Measurements from ENCODE around the gene LRRIQ4.

- TF ChIP-seq CTCF (IDR thresholded peaks at IDR 0.05; ENCODE audit: insufficient read depth, low read depth, low read length) (no peak), EZH2 (IDR thresholded peaks at IDR 0.05; ENCODE audit: insufficient read depth, low read length) (no peak)
Measured at GRCh38 chr3:169869484-169870220, 57.0 kb downstream of the LRRIQ4 start, which contains the start of gene LRRC31.

All from astrocyte (in vitro differentiated cells and primary cell).